ENCODE results near the gene OR1A2. TPM values are rescaled to one million over a fixed set of nuclear protein-coding genes. Genes with fewer than 3 reads are reported as not detected.

Gene OR1A2
- total and polyA plus RNA-seq, 2 of the 8 experiments (the other 6 are each of a cell fraction or from before 2014, with no cell fraction given): not detected

- ChIA-PET CTCF (ENCODE audit: partially characterized antibody) (no interaction called here), POLR2A (ENCODE audit: partially characterized antibody) (no interaction called here)
- Histone ChIP-seq H3K79me2 (ENCODE audit: control insufficient read depth in 1 of 2, insufficient read depth in 2 of 2, low read length in 2 of 2) (no peaks in the 10 kb centered on the region), H2BK12ac (ENCODE audit: low read depth, low read length) (no peak overlapping the region), H3K23me2 (ENCODE audit: low read depth, low read length) (no peaks in the 10 kb centered on the region), H3K9me3 (ENCODE audit: insufficient read depth in 2 of 2, low read depth in 1 of 2, low read length in 1 of 2) (peaks cover 19 to 30% of the 10 kb centered on the region in 2 experiments), H3K14ac (ENCODE audit: insufficient read length) (no peak overlapping the region), H3K27ac (ENCODE audit: low read depth, low read length) (no peak overlapping the region), H3K4ac (replicated peaks; ENCODE audit: insufficient read length, low read depth, low read length) (no peak overlapping the region), H2BK5ac (ENCODE audit: low read depth, low read length) (no peak overlapping the region), H3K4me1 (replicated peaks in 1 of 4; ENCODE audit: control insufficient read depth in 3 of 4, insufficient read depth in 4 of 4, low read length in 3 of 4) (no peaks in the 10 kb centered on the region), H2BK120ac (replicated peaks; ENCODE audit: low read depth, low read length) (no peak overlapping the region), H2BK20ac (ENCODE audit: low read length) (no peak overlapping the region), H4K5ac (ENCODE audit: insufficient read length, low read depth, low read length) (no peak overlapping the region), H2AK5ac (ENCODE audit: low read depth, low read length) (no peak overlapping the region), H3K79me1 (ENCODE audit: low read depth, low read length) (no peaks in the 10 kb centered on the region), H3K9ac (replicated peaks in 1 of 4; ENCODE audit: extremely low read depth in 1 of 4, low read depth in 3 of 4, low read length in 3 of 4) (no peak overlapping the region), H4K91ac (replicated peaks; ENCODE audit: insufficient read length, low read length) (no peak overlapping the region), H3K4me2 (ENCODE audit: insufficient read depth in 1 of 2, low read depth in 2 of 2, low read length in 2 of 2) (no peak overlapping the region), H4K20me1 (replicated peaks in 1 of 2; ENCODE audit: control insufficient read depth in 1 of 2, insufficient read depth in 2 of 2, low read length in 2 of 2) (no peaks in the 10 kb centered on the region), H4K8ac (ENCODE audit: extremely low read depth, insufficient read depth, low read length) (no peak overlapping the region), H3K4me3 (ENCODE audit: extremely low read depth in 1 of 4, insufficient read depth in 2 of 4, low read depth in 3 of 4, low read length in 4 of 4) (no peak overlapping the region), H3K36me3 (ENCODE audit: control insufficient read depth in 2 of 4, insufficient read depth in 4 of 4, low read length in 3 of 4) (no peaks in the 10 kb centered on the region), H3K23ac (ENCODE audit: insufficient read length) (no peak overlapping the region), H2AFZ (ENCODE audit: low read length) (no peak overlapping the region), H3K56ac (replicated peaks; ENCODE audit: insufficient read length, low read depth, low read length) (no peak overlapping the region), H3K18ac (ENCODE audit: extremely low read depth, low read length) (no peak overlapping the region), H3K27me3 (replicated peaks in 1 of 4; ENCODE audit: control insufficient read depth in 3 of 4, extremely low read depth in 1 of 4, insufficient read depth in 3 of 4, low read length in 3 of 4) (no peaks in the 10 kb centered on the region), H2BK15ac (ENCODE audit: low read length) (no peak overlapping the region)
- TF ChIP-seq, protein P1, sequence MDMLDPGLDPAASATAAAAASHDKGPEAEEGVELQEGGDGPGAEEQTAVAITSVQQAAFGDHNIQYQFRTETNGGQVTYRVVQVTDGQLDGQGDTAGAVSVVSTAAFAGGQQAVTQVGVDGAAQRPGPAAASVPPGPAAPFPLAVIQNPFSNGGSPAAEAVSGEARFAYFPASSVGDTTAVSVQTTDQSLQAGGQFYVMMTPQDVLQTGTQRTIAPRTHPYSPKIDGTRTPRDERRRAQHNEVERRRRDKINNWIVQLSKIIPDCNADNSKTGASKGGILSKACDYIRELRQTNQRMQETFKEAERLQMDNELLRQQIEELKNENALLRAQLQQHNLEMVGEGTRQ (IDR thresholded peaks at IDR 0.05; ENCODE audit: low read length): peak; percentile 68; the same call in 1 of the 2 replicates
- TF ChIP-seq TCF12 (IDR thresholded peaks at IDR 0.05; ENCODE audit: low read depth, low read length): no peak
- peak; percentile 27; the same call in 1 of the 2 replicates for TF ChIP-seq SIX5 (IDR thresholded peaks at IDR 0.05; ENCODE audit: low read depth, low read length)
- WGBS, 2 experiments (ENCODE audit: extremely low coverage in 1 of 2, insufficient coverage in 1 of 2, insufficient read length in 1 of 2, insufficient replicate concordance in 2 of 2, low coverage in 1 of 2, low lambda C conversion rate in 2 of 2, missing lambda C conversion rate in 1 of 2): 54% methylated on average over 6 of the region's 6 CpGs; no CpG with 5 or more reads in 1 of the 2 experiments
- DNase-seq (ENCODE audit: low read depth in 1 of 2, low spot score in 2 of 2) (no peak), FAIRE-seq (no peak)
Observed at GRCh38 chr17:3213587-3213986, 16.3 kb downstream of the OR1A2 start.

All from H1 (cell line).